Kasumi-1 (cell line): ENCODE measurements around the gene GNG3.
"Not testable (repeated sequence)": the region's sequence is repeated elsewhere in the genome, so short reads cannot be mapped to it uniquely, and the experiment has no call there.

ENCODE experiments used
- DNase-seq, 2 experiments: peaks; one replicate each; lab custom pipeline; 2025; lab: John Stamatoyannopoulos, UW

The GNG3 gene

GRCh38 chr11:62707277-62707861, at the start of gene GNG3, which contains the start of gene BSCL2:
TSS of gene GNG3 (plus strand) at chr11:62707676. CDS start at chr11:62708296, 620 bp downstream.
TSS of gene BSCL2 (minus strand) at chr11:62707424. CDS start at chr11:62707195, 229 bp downstream.
- DNase-seq, result no peak

GRCh38 chr11:62664405-62665074, 42.9 kb upstream of the GNG3 start:
- peak; percentile 70 to 77 for DNase-seq

DNA sequence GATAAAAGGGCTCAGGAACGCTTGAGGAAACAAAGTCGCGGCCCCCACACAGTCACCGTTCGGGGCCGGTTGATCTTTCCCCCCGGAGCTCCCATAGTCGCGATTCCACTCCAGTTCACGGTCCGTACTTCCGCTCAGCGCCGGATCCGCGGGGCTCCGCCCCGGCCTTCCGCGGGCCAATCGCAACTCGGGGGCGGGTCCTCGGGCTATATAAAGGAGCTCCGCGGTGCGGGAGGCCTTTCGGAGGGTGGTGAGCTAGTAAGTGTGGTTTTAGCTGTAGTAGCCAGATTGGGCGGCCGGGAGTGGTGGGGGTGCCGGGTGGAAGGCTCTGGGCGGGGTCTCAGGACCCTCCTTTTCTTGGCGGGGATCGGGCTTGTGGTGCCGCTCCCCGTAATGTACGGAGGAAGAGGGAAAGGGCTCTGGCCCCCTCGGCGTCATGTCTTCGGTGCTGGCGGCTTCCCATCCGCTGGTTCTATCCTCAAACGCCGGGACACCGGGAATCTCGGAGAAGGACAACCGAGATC, 42.3 kb upstream of the GNG3 start, which contains the start of the genes C11orf98 and CSKMT:
Gene C11orf98 (minus strand): TSS at position 136 of the 524 bp plus-strand sequence. CDS start 41 bp downstream, at position 95.
Gene CSKMT (plus strand): TSS at position 238 of the 524 bp plus-strand sequence. CDS start 568 bp downstream, outside the sequence.
- DNase-seq, result peak; percentile 90 to 93

DNA sequence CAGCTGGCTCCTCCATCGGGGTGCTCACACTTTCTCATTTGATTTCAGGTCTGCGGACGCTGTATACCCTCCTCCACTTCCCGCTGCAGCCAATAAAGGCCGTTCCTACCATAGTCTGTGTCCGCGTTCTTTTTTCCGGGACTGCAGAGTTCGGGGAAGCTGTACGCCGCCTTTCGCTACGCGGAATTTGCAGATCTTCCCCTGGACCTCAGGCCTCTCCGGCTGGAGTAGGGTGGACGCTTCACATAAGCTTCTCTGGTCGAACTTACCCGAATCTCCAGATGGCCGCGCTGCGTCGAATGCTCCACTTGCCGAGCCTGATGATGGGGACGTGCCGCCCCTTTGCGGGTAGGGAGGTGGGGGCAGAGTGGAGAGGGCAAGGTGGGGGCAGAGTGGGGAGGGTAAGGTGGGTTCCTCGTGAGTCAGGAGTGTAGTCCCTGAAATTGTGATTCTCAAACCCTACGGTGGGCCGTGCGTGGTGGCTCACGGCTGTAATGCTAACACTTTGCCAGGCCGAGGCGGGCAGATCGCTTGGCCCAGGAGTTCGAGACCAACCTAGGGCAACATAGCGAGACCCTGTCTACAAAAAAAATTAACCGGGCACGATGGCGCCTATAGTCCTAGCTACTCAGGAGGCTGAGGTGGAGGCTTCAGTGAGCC, 41.7 kb upstream of the GNG3 start:
- no peak for DNase-seq

DNA sequence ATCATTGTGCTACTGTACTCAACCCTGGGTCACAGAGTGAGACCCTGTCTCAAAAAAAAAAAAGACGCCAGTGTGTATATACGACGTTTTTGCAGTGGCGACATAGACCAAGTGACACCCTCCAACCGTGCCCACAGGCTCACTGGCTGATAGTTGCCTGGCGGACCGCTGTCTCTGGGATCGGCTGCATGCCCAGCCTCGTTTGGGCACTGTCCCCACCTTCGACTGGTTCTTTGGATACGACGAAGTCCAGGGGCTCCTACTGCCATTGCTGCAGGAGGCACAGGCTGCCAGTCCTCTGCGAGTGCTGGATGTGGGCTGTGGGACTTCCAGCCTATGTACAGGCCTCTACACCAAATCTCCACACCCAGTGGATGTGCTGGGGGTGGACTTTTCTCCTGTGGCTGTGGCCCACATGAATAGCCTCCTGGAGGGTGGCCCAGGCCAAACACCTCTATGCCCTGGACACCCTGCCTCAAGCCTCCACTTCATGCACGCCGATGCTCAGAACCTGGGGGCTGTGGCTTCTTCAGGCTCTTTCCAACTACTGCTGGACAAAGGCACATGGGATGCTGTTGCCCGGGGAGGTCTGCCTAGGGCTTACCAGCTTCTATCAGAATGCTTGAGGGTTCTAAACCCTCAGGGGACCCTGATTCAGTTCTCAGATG, 41.1 kb upstream of the GNG3 start:
- no peak for DNase-seq

DNA sequence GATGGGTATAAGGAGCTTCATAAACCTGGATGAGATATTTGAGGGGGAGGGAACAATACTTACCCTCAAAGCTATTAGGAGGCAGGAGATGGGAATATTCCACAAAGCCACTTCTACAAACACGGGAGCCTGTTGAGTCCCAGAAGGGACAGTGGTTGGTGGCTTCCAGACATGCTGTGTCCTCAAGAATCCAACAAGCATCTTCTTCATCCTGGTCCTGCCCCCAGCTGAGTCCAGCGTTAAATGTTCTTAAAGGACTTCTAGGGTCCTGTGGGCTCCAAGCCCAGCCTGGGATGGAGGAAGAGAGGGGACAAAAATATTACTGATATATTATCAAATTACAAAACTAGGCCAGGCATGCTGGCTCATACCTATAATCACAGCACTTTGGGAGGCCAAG, 40.0 kb upstream of the GNG3 start:
- no peak for DNase-seq

DNA sequence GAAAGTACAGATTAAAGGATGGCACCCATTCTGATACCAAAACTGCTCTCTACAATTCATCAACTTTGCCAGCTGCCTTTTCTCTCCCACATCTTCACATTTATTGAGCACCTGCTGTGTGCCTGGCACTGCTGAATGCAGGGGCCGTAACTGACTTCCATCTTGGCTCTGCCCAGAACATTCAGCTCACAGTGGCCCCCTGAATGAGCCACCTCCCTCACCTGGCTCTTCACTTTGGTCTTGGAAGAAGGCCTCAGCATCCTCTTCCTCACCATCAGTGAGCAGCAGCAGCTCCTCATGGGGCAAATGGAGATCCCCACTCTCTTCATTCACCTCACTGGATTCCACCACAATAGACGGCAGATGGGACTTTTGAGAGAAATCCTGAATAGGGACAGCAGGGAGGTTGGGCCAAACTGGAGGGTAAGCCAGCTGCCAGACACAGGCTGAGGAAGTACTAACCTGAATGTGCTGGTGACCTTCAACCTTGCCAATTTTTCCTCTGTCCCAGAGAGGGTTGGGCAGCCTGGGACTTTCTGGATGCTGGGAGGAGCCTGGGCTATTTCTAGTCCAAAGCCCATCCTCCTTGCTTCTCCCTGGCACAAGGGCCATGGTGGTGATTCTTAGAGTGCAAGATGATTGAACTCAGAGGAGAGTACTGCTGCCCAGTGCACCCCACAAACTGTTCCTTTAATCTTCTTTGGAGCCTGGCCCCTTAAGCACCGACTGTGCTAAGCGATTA, 37.9 kb upstream of the GNG3 start:
- DNase-seq, result no peak

- peak; percentile 79 to 85 for DNase-seq
These were observed 36.3 kb upstream of the GNG3 start for GRCh38 chr11:62671236-62671607.

DNA sequence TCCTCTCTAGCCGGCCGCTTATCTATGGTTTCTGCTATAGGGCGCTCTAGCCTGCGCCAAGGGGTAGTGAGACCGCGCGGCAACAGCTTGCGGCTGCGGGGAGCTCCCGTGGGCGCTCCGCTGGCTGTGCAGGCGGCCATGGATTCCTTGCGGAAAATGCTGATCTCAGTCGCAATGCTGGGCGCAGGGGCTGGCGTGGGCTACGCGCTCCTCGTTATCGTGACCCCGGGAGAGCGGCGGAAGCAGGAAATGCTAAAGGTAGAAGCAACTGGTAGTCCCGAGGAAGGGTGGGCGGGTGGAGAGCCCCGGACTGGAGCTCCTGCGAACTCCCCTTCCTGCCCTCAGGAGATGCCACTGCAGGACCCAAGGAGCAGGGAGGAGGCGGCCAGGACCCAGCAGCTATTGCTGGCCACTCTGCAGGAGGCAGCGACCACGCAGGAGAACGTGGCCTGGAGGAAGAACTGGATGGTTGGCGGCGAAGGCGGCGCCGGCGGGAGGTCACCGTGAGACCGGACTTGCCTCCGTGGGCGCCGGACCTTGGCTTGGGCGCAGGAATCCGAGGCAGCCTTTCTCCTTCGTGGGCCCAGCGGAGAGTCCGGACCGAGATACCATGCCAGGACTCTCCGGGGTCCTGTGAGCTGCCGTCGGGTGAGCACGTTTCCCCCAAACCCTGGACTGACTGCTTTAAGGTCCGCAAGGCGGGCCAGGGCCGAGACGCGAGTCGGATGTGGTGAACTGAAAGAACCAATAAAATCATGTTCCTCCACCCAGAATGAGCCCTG, 35.7 kb upstream of the GNG3 start, which contains the start of the genes LBHD1 and UQCC3:
Gene LBHD1 (minus strand): TSS at position 660 of the 782 bp plus-strand sequence. CDS start 2,236 bp downstream, outside the sequence.
Gene UQCC3 (plus strand): TSS at position 66 of the 782 bp plus-strand sequence. CDS start 73 bp downstream, at position 139.
- DNase-seq, result peak; percentile 91

DNA sequence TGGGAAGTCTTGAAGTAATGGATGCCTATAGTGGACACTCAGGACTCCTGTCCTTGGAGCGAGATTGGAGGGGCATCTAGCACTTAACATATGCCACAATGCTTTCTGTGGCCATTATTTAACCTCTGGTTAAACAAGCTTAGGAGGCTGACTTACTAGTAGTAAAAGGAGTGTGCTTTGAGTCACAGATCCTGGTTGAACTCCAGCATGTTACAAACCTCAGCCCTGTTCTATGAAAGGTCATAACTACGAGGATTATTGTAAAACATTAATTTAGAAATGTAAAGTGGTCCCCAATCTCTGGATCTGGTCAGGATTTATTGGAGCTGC, 34.3 kb upstream of the GNG3 start:
- no peak for DNase-seq

- DNase-seq, result not testable (repeated sequence)
These were observed 32.1 kb upstream of the GNG3 start for GRCh38 chr11:62675415-62675814.

- DNase-seq, result peak; percentile 15 to 23
These were observed 30.8 kb upstream of the GNG3 start for GRCh38 chr11:62676698-62677097.

- DNase-seq, result no peak
These were observed 30.3 kb upstream of the GNG3 start for GRCh38 chr11:62677156-62677555.

GRCh38 chr11:62677714-62678113, 29.8 kb upstream of the GNG3 start:
- no peak for DNase-seq

DNA sequence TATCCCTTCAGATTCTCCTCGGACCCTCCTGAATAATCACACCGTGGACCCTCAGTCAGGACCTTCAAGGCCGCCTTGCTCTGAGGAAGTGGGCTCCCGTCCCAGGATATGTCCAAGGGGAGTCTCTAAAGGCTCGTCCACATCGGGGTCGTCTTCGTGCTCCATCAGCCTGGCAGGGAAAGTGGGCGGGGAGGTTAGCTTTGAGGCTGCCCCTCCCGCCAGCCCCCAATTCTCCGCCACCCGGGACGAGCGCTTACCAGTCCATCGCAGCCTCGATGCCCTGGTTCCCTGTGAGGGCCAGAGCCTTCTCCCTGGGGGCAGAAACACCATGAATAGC, 29.1 kb upstream of the GNG3 start:
- DNase-seq, result no peak

DNA sequence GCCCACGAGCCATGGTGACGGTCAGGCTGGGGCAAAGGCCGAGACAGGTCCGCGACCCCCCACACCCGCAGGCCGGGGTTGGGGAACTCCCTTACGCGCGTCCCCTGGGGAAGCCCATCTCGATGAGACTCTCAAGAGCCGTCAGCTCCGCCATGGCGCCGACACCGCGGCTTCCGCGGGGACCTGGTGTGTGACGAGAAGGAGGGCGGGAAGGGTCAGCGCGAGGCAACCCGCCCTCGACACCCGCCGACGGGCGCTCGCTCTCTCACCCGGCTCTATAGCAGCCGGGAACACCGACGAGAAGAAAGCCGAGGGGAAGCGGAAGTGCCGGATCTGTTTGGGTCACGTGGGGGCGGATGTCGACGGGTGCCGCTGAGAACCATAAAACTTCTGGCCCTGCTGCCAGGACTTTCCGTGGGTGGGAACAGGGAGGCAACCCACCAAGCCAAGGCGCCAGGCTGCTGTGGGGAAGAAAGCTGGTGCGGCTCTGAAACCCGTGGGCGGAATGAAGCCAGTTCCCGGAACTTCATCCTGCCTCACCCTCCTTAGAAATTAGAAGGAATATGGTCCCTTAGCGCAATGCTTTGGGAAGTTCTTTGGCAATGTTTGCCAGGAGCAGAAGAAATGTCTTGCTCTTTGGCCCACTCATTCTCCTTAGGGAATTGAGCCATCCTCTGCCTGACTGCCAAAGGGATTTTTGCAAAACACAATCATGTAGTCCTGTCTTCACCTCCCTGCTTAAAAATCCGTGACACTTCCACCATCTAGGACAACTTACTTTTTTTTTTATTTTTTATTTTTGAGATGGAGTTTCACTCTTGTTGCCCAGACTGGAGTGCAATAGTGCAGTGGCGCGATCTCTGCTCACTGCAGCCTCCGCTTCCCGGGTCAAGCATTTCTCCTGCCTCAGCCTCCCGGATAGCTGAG, 28.4 kb upstream of the GNG3 start, which contains the start of gene UBXN1:
Gene UBXN1 (minus strand): TSS at position 304 of the 927 bp plus-strand sequence. CDS start 150 bp downstream, at position 154.
- peak; percentile 89 to 93 for DNase-seq

GRCh38 chr11:62680825-62681240, 26.6 kb upstream of the GNG3 start:
- peak; percentile 83 to 91 for DNase-seq

DNA sequence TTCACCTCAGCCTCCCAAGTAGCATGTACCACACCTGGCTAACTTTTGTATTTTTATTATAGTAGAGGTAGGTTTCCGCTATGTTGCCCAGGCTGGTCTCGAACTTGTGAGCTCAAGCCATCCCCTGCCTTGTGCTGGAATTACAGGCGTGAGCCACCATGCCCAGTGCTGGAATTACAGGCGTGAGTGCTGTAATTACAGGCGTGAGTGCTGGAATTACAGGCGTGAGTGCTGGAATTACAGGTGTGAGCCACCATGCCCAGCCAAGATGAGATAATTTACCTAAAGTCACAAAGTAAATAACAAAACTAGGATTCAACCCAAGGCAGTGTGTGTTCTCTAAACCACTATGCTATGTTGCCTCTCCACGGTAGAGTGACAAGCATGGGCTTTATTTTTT, 25.0 kb upstream of the GNG3 start:
- DNase-seq, result no peak
